ENCODE data around the gene AMOTL2. TPM values are rescaled to one million over a fixed set of nuclear protein-coding genes. Genes with fewer than 3 reads are reported as not detected.

Gene AMOTL2
- total and polyA plus RNA-seq, 9 of the 15 experiments (the other 6 are each of a cell fraction or from before 2014, with no cell fraction given): 0.12 to 0.31 TPM; not detected in 7

- TF ChIP-seq, protein P1, sequence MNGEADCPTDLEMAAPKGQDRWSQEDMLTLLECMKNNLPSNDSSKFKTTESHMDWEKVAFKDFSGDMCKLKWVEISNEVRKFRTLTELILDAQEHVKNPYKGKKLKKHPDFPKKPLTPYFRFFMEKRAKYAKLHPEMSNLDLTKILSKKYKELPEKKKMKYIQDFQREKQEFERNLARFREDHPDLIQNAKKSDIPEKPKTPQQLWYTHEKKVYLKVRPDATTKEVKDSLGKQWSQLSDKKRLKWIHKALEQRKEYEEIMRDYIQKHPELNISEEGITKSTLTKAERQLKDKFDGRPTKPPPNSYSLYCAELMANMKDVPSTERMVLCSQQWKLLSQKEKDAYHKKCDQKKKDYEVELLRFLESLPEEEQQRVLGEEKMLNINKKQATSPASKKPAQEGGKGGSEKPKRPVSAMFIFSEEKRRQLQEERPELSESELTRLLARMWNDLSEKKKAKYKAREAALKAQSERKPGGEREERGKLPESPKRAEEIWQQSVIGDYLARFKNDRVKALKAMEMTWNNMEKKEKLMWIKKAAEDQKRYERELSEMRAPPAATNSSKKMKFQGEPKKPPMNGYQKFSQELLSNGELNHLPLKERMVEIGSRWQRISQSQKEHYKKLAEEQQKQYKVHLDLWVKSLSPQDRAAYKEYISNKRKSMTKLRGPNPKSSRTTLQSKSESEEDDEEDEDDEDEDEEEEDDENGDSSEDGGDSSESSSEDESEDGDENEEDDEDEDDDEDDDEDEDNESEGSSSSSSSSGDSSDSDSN (IDR thresholded peaks at IDR 0.05; ENCODE audit: borderline replicate concordance in 1 of 2, low read depth in 2 of 2, low read length in 2 of 2): no peak
- TF ChIP-seq E2F8 (IDR thresholded peaks at IDR 0.05; ENCODE audit: low read depth, partially characterized antibody) (no peak), MBD2 (IDR thresholded peaks at IDR 0.05; ENCODE audit: borderline replicate concordance, low read depth) (no peak), ETV1 (tag; conservative IDR thresholded peaks at IDR 0.05; ENCODE audit: low read depth) (no peak), SP1 (CRISPR knock-in tag; IDR thresholded peaks at IDR 0.05) (no peak), ATF7 (IDR thresholded peaks at IDR 0.05) (no peak), ZNF354B (CRISPR knock-in tag; IDR thresholded peaks at IDR 0.05) (no peak), PRMT5 (CRISPR knock-in tag; IDR thresholded peaks at IDR 0.05) (no peak), RAD51 (IDR thresholded peaks at IDR 0.05; ENCODE audit: borderline replicate concordance, low read depth) (no peak), XRCC5 (IDR thresholded peaks at IDR 0.05; ENCODE audit: low read depth, low read length) (no peak), HINFP (tag; conservative IDR thresholded peaks at IDR 0.05; ENCODE audit: low read depth) (no peak)
- TF ChIP-seq, protein P2, sequence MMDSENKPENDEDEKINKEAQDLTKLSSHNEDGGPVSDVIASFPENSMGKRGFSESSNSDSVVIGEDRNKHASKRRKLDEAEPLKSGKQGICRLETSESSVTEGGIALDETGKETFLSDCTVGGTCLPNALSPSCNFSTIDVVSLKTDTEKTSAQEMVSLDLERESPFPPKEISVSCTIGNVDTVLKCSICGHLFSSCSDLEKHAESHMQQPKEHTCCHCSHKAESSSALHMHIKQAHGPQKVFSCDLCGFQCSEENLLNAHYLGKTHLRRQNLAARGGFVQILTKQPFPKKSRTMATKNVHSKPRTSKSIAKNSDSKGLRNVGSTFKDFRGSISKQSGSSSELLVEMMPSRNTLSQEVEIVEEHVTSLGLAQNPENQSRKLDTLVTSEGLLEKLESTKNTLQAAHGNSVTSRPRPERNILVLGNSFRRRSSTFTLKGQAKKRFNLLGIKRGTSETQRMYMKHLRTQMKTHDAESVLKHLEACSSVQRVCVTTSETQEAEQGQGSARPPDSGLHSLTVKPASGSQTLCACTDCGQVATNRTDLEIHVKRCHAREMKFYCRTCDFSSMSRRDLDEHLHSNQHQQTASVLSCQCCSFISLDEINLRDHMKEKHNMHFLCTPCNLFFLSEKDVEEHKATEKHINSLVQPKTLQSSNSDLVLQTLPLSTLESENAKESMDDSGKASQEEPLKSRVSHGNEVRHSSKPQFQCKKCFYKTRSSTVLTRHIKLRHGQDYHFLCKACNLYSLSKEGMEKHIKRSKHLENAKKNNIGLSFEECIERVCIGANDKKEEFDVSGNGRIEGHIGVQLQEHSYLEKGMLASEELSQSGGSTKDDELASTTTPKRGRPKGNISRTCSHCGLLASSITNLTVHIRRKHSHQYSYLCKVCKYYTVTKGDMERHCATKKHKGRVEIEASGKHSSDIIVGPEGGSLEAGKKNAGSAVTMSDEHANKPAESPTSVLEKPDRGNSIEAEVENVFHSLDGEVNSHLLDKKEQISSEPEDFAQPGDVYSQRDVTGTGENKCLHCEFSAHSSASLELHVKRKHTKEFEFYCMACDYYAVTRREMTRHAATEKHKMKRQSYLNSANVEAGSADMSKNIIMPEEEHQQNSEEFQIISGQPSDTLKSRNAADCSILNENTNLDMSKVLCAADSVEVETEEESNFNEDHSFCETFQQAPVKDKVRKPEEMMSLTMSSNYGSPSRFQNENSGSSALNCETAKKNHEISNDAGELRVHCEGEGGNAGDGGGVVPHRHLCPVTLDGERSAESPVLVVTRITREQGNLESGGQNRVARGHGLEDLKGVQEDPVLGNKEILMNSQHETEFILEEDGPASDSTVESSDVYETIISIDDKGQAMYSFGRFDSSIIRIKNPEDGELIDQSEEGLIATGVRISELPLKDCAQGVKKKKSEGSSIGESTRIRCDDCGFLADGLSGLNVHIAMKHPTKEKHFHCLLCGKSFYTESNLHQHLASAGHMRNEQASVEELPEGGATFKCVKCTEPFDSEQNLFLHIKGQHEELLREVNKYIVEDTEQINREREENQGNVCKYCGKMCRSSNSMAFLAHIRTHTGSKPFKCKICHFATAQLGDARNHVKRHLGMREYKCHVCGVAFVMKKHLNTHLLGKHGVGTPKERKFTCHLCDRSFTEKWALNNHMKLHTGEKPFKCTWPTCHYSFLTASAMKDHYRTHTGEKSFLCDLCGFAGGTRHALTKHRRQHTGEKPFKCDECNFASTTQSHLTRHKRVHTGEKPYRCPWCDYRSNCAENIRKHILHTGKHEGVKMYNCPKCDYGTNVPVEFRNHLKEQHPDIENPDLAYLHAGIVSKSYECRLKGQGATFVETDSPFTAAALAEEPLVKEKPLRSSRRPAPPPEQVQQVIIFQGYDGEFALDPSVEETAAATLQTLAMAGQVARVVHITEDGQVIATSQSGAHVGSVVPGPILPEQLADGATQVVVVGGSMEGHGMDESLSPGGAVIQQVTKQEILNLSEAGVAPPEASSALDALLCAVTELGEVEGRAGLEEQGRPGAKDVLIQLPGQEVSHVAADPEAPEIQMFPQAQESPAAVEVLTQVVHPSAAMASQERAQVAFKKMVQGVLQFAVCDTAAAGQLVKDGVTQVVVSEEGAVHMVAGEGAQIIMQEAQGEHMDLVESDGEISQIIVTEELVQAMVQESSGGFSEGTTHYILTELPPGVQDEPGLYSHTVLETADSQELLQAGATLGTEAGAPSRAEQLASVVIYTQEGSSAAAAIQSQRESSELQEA (IDR thresholded peaks at IDR 0.05; ENCODE audit: low read depth): no peak
Measured at GRCh38 chr3:134372396-134373270, 1.6 kb downstream of the AMOTL2 start (continued).

Data from K562 (cell line).